GM20431 (cell line): ENCODE measurements around the gene DRC7.

Source experiments
- in situ Hi-C: fragments of 300-500 bp; cut with MseI, MboI; formaldehyde crosslinking; loops from one replicate; pipeline ENCODE4 v1.15.0; 2020; ENCODE audit warnings: low sequenced_read_pairs; ENCODE audit not compliant: unreplicated experiment

The DRC7 gene

GRCh38 chr16:57689762-57690558 is 4.6 kb upstream of the DRC7 start:
- in situ Hi-C loops, result no loop called here

GRCh38 chr16:57690782-57691471 is 3.7 kb upstream of the DRC7 start:
- in situ Hi-C loops, result no loop called here

- in situ Hi-C loops, result no loop called here
Observed at GRCh38 chr16:57692636-57693035, 2.0 kb upstream of the DRC7 start.

- in situ Hi-C loops, result no loop called here
Observed at GRCh38 chr16:57693550-57693949, 1.1 kb upstream of the DRC7 start.

GRCh38 chr16:57694231-57694724 is 328 bp upstream of the DRC7 start:
- in situ Hi-C loops, result no loop called here

- in situ Hi-C loops, result no loop called here
Observed at GRCh38 chr16:57695680-57696069, 1.1 kb downstream of the DRC7 start.

- in situ Hi-C loops, result no loop called here
Observed at GRCh38 chr16:57696240-57696639, 1.6 kb downstream of the DRC7 start.

GRCh38 chr16:57697896-57698537 is 3.4 kb downstream of the DRC7 start:
- in situ Hi-C loops, result no loop called here

- in situ Hi-C loops, result no loop called here
Observed at GRCh38 chr16:57698812-57699405, 4.3 kb downstream of the DRC7 start.

- in situ Hi-C loops, result no loop called here
Observed at GRCh38 chr16:57699481-57699880, 4.9 kb downstream of the DRC7 start.

GRCh38 chr16:57699899-57700298 is 5.3 kb downstream of the DRC7 start:
- in situ Hi-C loops, result no loop called here

- in situ Hi-C loops, result no loop called here
Observed at GRCh38 chr16:57700781-57701551, 6.4 kb downstream of the DRC7 start.

GRCh38 chr16:57701759-57702371 is 7.3 kb downstream of the DRC7 start:
- in situ Hi-C loops, result no loop called here

- in situ Hi-C loops, result no loop called here
Observed at GRCh38 chr16:57703416-57704010, 8.9 kb downstream of the DRC7 start.

- in situ Hi-C loops, result no loop called here
Observed at GRCh38 chr16:57704011-57704904, 9.7 kb downstream of the DRC7 start.

- in situ Hi-C loops, result no loop called here
Observed at GRCh38 chr16:57704905-57705852, 10.6 kb downstream of the DRC7 start.

- in situ Hi-C loops, result no loop called here
Observed at GRCh38 chr16:57706717-57707116, 12.1 kb downstream of the DRC7 start.
